Hematopoietic multipotent progenitor cell treated with erythropoietin and hydrocortisone succinate and interleukin-3 and kit ligand, for 6 days (in vitro differentiated cells): ENCODE measurements around the gene PTPRN2.
"Not testable (repeated sequence)": the region's sequence is repeated elsewhere in the genome, so short reads cannot be mapped to it uniquely, and the experiment has no call there.

Experiments
- DNase-seq: peaks from one replicate; pipeline ENCODE4 v3.0.0-alpha.2; 2015

PTPRN2 gene

GRCh38 chr7:157792241-157793086 lies 795.2 kb downstream of the PTPRN2 start:
- no peak for DNase-seq

GRCh38 chr7:157791666-157792065 lies 796.0 kb downstream of the PTPRN2 start:
- DNase-seq: no peak

GRCh38 chr7:157791261-157791660 lies 796.4 kb downstream of the PTPRN2 start:
- DNase-seq: no peak

- no peak for DNase-seq
These were observed 797.7 kb downstream of the PTPRN2 start for GRCh38 chr7:157789942-157790341.

GRCh38 chr7:157789094-157789493 lies 798.5 kb downstream of the PTPRN2 start:
- DNase-seq: no peak

- DNase-seq: no peak
These were observed 799.0 kb downstream of the PTPRN2 start for GRCh38 chr7:157788573-157788972.

- DNase-seq: no peak
These were observed 800.3 kb downstream of the PTPRN2 start for GRCh38 chr7:157787275-157787701.

- no peak for DNase-seq
These were observed 801.0 kb downstream of the PTPRN2 start for GRCh38 chr7:157786375-157787274.

GRCh38 chr7:157785486-157786186 lies 802.0 kb downstream of the PTPRN2 start:
- no peak for DNase-seq

- DNase-seq: no peak
These were observed 802.6 kb downstream of the PTPRN2 start for GRCh38 chr7:157784979-157785441.

- DNase-seq: no peak
These were observed 803.4 kb downstream of the PTPRN2 start for GRCh38 chr7:157784041-157784835.

GRCh38 chr7:157782041-157782440 lies 805.6 kb downstream of the PTPRN2 start:
- no peak for DNase-seq

- no peak for DNase-seq
These were observed 806.9 kb downstream of the PTPRN2 start for GRCh38 chr7:157780721-157781120.

GRCh38 chr7:157780312-157780711 lies 807.3 kb downstream of the PTPRN2 start:
- DNase-seq: no peak

- DNase-seq: no peak
These were observed 808.4 kb downstream of the PTPRN2 start for GRCh38 chr7:157779206-157779605.

- DNase-seq: not testable (repeated sequence)
These were observed 810.3 kb downstream of the PTPRN2 start for GRCh38 chr7:157777194-157777762.

- DNase-seq: no peak
These were observed 811.9 kb downstream of the PTPRN2 start for GRCh38 chr7:157775560-157776332.

- DNase-seq: no peak
These were observed 812.5 kb downstream of the PTPRN2 start for GRCh38 chr7:157775021-157775559.

- no peak for DNase-seq
These were observed 813.1 kb downstream of the PTPRN2 start for GRCh38 chr7:157774495-157774894.

- DNase-seq: no peak
These were observed 814.3 kb downstream of the PTPRN2 start for GRCh38 chr7:157773361-157773760.
